CD4-positive, alpha-beta T cell treated with Interleukin-4 for 1 hour (primary cell): ENCODE results near the gene C11orf42.

ENCODE experiments used
- DNase-seq, 2 donors: peaks; one replicate each; pipeline ENCODE4 v3.0.0-alpha.2; 2020 to 2022

Gene C11orf42

GRCh38 chr11:6205366-6205765 lies at the start of gene C11orf42:
Gene C11orf42 (plus strand): TSS chr11:6205557. CDS start chr11:6205616, 59 bp downstream.
- DNase-seq, result no peak

- no peak for DNase-seq
These were observed 48.6 kb upstream of the C11orf42 start for GRCh38 chr11:6156628-6157359.

GRCh38 chr11:6170226-6170625 lies 35.1 kb upstream of the C11orf42 start, which contains the start of gene OR52B2:
Gene OR52B2 (minus strand): TSS chr11:6170326. CDS start chr11:6170326, 0 bp downstream.
- no peak for DNase-seq

GRCh38 chr11:6175440-6175839 lies 29.9 kb upstream of the C11orf42 start:
- no peak for DNase-seq

- peak in 1 of 2 donors; percentile 36 for DNase-seq
These were observed 13.6 kb upstream of the C11orf42 start for GRCh38 chr11:6191742-6192141.

GRCh38 chr11:6194065-6194581 lies 11.2 kb upstream of the C11orf42 start:
- no peak for DNase-seq

GRCh38 chr11:6196396-6196795 lies 9.0 kb upstream of the C11orf42 start:
- peak in 1 of 2 donors; percentile 25 for DNase-seq

- DNase-seq, result no peak
These were observed 7.7 kb upstream of the C11orf42 start for GRCh38 chr11:6197466-6198200.

- DNase-seq, result no peak
These were observed 6.1 kb upstream of the C11orf42 start, which contains the start of gene OR52W1 for GRCh38 chr11:6199174-6199810. Gene OR52W1 (plus strand): TSS chr11:6199224. CDS start chr11:6199224, 0 bp downstream.

GRCh38 chr11:6200975-6201374 lies 4.4 kb upstream of the C11orf42 start:
- peak; percentile 48 to 81 for DNase-seq

- DNase-seq, result peak; percentile 8 to 33
These were observed 3.9 kb upstream of the C11orf42 start for GRCh38 chr11:6201481-6201880.

- DNase-seq, result no peak
These were observed 3.3 kb upstream of the C11orf42 start for GRCh38 chr11:6202041-6202440.

GRCh38 chr11:6203327-6203726 lies 2.0 kb upstream of the C11orf42 start:
- peak; percentile 15 to 49 for DNase-seq

- no peak for DNase-seq
These were observed 651 bp upstream of the C11orf42 start for GRCh38 chr11:6204706-6205105.

GRCh38 chr11:6206456-6207180 lies 1.3 kb downstream of the C11orf42 start:
- no peak for DNase-seq

- DNase-seq, result no peak
These were observed 4.4 kb downstream of the C11orf42 start for GRCh38 chr11:6209801-6210200.

GRCh38 chr11:6210274-6210955 lies 5.1 kb downstream of the C11orf42 start:
- DNase-seq, result no peak

GRCh38 chr11:6214530-6214929 lies 9.2 kb downstream of the C11orf42 start:
- DNase-seq, result no peak

GRCh38 chr11:6216501-6216900 lies 11.1 kb downstream of the C11orf42 start:
- no peak for DNase-seq

- DNase-seq, result no peak
These were observed 12.4 kb downstream of the C11orf42 start for GRCh38 chr11:6217722-6218121.

- no peak for DNase-seq
These were observed 14.0 kb downstream of the C11orf42 start for GRCh38 chr11:6219359-6219758.

- DNase-seq, result no peak
These were observed 18.5 kb downstream of the C11orf42 start for GRCh38 chr11:6223854-6224253.
